Measurements from ENCODE around the gene LRP1. TPM values are rescaled to one million over a fixed set of nuclear protein-coding genes. Genes with fewer than 3 reads are reported as not detected.

The LRP1 gene
- total and polyA plus RNA-seq, 2 experiments from 2014 or later, result 28.5 to 77.5 TPM

GRCh38 chr12:57128519-57129247 is 400 bp downstream of the LRP1 start:
- no peaks in the 10 kb centered on the region for H3K9me3 ChIP-seq (ENCODE audit: low read depth)
- no peaks in the 10 kb centered on the region for H3K36me3 ChIP-seq
- peaks cover 33% of the 10 kb centered on the region for H3K4me1 ChIP-seq (ENCODE audit: low read depth)
- H3K4me3 ChIP-seq, result peak overlapping the region; percentile 84
- no peak for TF ChIP-seq CTCF (IDR thresholded peaks at IDR 0.05; ENCODE audit: low read depth, low read length)
- no peaks in the 10 kb centered on the region for H3K27me3 ChIP-seq
- H3K27ac ChIP-seq, result no peak overlapping the region
- peak in 1 of 2 donors; percentile 39 for DNase-seq (ENCODE audit: low read depth in 1 of 2, low spot score in 1 of 2)

DNA sequence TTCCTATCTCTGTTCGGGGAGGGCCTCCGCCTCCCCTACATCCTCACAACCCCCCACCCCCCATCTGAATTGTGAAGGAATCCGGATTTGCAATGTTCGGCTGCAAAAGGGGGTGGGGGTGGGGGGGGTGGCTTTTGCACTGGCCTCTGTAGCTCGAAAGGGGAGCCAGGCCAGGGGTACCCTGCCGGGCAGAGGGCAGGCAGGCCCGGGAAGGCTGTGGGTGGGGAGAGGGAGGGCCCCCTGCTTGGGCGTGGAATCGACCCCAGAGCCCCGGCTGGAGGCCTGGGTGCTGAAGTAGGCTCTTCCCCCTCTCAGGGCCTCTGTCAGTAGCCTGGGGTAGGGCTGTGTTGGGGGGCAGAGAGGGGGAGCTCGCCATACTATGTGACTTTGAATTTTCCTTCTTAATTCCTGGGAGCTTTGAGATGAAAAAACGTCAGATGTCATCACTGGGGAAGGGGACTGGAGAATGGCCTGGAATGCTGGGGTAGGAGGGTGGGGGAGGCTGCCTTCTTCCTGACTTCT is 1.1 kb downstream of the LRP1 start:
- H3K27ac ChIP-seq, result no peak overlapping the region
- TF ChIP-seq CTCF (IDR thresholded peaks at IDR 0.05; ENCODE audit: low read depth, low read length), result no peak
- no peaks in the 10 kb centered on the region for H3K27me3 ChIP-seq
- no peaks in the 10 kb centered on the region for H3K36me3 ChIP-seq
- H3K9me3 ChIP-seq (ENCODE audit: low read depth), result no peaks in the 10 kb centered on the region
- peak in 1 of 2 donors; percentile 30 for DNase-seq (ENCODE audit: low read depth in 1 of 2, low spot score in 1 of 2)
- H3K4me1 ChIP-seq (ENCODE audit: low read depth), result peaks cover 38% of the 10 kb centered on the region
- peak overlapping the region; percentile 84 for H3K4me3 ChIP-seq

DNA sequence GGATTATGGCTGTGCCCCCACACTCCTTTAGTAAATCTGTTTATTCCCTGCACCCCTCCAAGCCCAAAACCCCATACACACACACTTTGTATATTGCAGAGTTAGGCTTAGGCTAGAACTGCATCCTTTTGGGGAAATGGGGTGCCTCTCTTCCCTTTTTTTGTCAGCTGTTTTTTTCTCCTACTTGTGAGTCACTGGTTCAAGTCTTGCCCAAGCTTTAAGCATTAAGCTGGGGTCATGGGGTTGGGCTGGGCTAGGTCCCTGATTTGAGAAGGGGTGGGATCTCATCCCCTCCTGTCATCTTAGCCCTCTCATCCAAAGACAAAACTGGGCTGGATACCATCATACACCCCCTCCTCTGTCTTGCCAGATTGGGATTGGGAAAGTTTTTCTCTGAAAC is 1.6 kb downstream of the LRP1 start:
- TF ChIP-seq CTCF (IDR thresholded peaks at IDR 0.05; ENCODE audit: low read depth, low read length), result no peak
- H3K4me1 ChIP-seq (ENCODE audit: low read depth), result peaks cover 38% of the 10 kb centered on the region
- H3K9me3 ChIP-seq (ENCODE audit: low read depth), result no peaks in the 10 kb centered on the region
- peak overlapping the region; percentile 84 for H3K4me3 ChIP-seq
- H3K27ac ChIP-seq, result no peak overlapping the region
- no peaks in the 10 kb centered on the region for H3K27me3 ChIP-seq
- DNase-seq (ENCODE audit: low read depth in 1 of 2, low spot score in 1 of 2), result no peak
- H3K36me3 ChIP-seq, result no peaks in the 10 kb centered on the region

DNA sequence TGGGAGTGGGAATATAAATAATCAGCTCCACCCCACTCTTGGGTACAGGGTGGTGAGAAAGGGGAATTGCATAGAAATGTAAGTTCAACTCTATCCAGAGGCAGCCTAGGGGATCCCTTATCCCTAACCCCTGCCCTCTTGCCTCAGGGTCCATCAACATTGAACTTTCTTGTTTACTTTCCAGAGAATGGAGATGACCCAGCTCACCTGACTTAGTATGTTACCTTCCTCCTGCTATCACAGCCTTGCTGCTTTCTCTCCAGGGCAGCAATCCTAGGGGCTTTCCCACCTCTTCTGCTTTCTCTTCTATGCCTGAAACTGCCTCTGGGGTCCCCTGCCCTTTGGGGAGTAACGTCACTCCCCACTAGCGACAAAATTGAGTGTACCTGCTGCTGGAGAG is 2.7 kb downstream of the LRP1 start:
- no peak for TF ChIP-seq CTCF (IDR thresholded peaks at IDR 0.05; ENCODE audit: low read depth, low read length)
- Histone ChIP-seq H3K4me1 (ENCODE audit: low read depth) (peaks cover 49% of the 10 kb centered on the region), H3K36me3 (no peaks in the 10 kb centered on the region), H3K27me3 (no peaks in the 10 kb centered on the region), H3K9me3 (ENCODE audit: low read depth) (no peaks in the 10 kb centered on the region), H3K4me3 (no peak overlapping the region), H3K27ac (no peak overlapping the region)
- no peak for DNase-seq (ENCODE audit: low read depth in 1 of 2, low spot score in 1 of 2)

- Histone ChIP-seq H3K9me3 (ENCODE audit: low read depth) (no peaks in the 10 kb centered on the region), H3K36me3 (no peaks in the 10 kb centered on the region), H3K27me3 (no peaks in the 10 kb centered on the region), H3K4me3 (no peak overlapping the region), H3K4me1 (ENCODE audit: low read depth) (peaks cover 45% of the 10 kb centered on the region), H3K27ac (peak overlapping the region; percentile 69)
- DNase-seq (ENCODE audit: low read depth in 1 of 2, low spot score in 1 of 2), result no peak
- no peak for TF ChIP-seq CTCF (IDR thresholded peaks at IDR 0.05; ENCODE audit: low read depth, low read length)
Measured at GRCh38 chr12:57131896-57132744, 3.8 kb downstream of the LRP1 start.

Data from cardiac muscle cell (in vitro differentiated cells and primary cell).